Trophoblast cell (in vitro differentiated cells and primary cell): Measurements from ENCODE around the gene ZNF618.

Experiments used
- DNase-seq, 2 donors: peaks; one replicate each; pipeline ENCODE4 v3.0.0-alpha.2; 2016
- H2AFZ ChIP-seq: 2 replicates; pipeline ENCODE4 v1.6.1; 2013; ENCODE audit warnings: low read length, moderate library complexity, mild to moderate bottlenecking; ENCODE audit not compliant: insufficient read depth, poor library complexity
- H2AK5ac ChIP-seq: 2 replicates; pipeline ENCODE4 v1.6.1; 2013; ENCODE audit warnings: mild to moderate bottlenecking, low read length
- H2BK120ac ChIP-seq: 2 replicates; pipeline ENCODE4 v1.6.1; 2013; ENCODE audit warnings: low read length, mild to moderate bottlenecking, moderate library complexity; ENCODE audit not compliant: insufficient read depth, poor library complexity
- H2BK12ac ChIP-seq: 2 replicates; pipeline ENCODE4 v1.6.1; 2013; ENCODE audit warnings: mild to moderate bottlenecking, low read length, moderate library complexity
- H2BK5ac ChIP-seq: 2 replicates; pipeline ENCODE4 v1.6.1; 2013; ENCODE audit warnings: low read length, low read depth, moderate library complexity, mild to moderate bottlenecking; ENCODE audit not compliant: poor library complexity
- H3K14ac ChIP-seq: 2 replicates; pipeline ENCODE4 v1.6.1; 2013; ENCODE audit warnings: mild to moderate bottlenecking, low read length
- H3K18ac ChIP-seq: 2 replicates; pipeline ENCODE4 v1.6.1; 2013; ENCODE audit warnings: mild to moderate bottlenecking, low read length
- H3K23ac ChIP-seq: 2 replicates; pipeline ENCODE4 v1.6.1; 2013; ENCODE audit warnings: low read length
- H3K27ac ChIP-seq: 2 replicates; pipeline ENCODE4 v1.5.1; 2013; ENCODE audit warnings: low read depth, mild to moderate bottlenecking, inconsistent platforms, low read length, moderate library complexity
- H3K27me3 ChIP-seq: 2 replicates; pipeline ENCODE4 v1.6.1; 2013; ENCODE audit warnings: inconsistent platforms, mild to moderate bottlenecking, low read length, moderate library complexity; ENCODE audit not compliant: insufficient read depth
- H3K36me3 ChIP-seq, 2 experiments: 1 replicate in 1 of 2; 2 replicates in 1 of 2; pipeline ENCODE4 v1.6.1; 2013; ENCODE audit warnings: low read length in 2 of 2, mild to moderate bottlenecking in 2 of 2, moderate library complexity in 1 of 2; ENCODE audit not compliant: insufficient read depth in 2 of 2, control insufficient read depth in 1 of 2
- H3K4ac ChIP-seq: 2 replicates; pipeline ENCODE4 v1.6.1; 2013; ENCODE audit warnings: low read depth, mild to moderate bottlenecking, low read length, moderate library complexity
- H3K4me1 ChIP-seq, 2 experiments: 1 replicate in 1 of 2; 2 replicates in 1 of 2; pipeline ENCODE4 v1.6.1; 2013; ENCODE audit warnings: low read length in 2 of 2, mild to moderate bottlenecking in 2 of 2, moderate library complexity in 1 of 2; ENCODE audit not compliant: insufficient read depth in 2 of 2, control insufficient read depth in 1 of 2
- H3K4me2 ChIP-seq: 2 replicates; pipeline ENCODE4 v1.6.1; 2013; ENCODE audit warnings: inconsistent platforms, mild to moderate bottlenecking, low read length, moderate library complexity
- H3K4me3 ChIP-seq: 2 replicates; pipeline ENCODE4 v1.5.1; 2013; ENCODE audit warnings: mild to moderate bottlenecking, low read depth, low read length, inconsistent platforms
- H3K79me1 ChIP-seq: one replicate; pipeline ENCODE4 v1.6.1; 2013; ENCODE audit warnings: low read length
- H3K79me2 ChIP-seq: 2 replicates; pipeline ENCODE4 v1.6.1; 2013; ENCODE audit warnings: low read length, mild to moderate bottlenecking; ENCODE audit not compliant: control insufficient read depth, insufficient read depth, poor library complexity
- H3K9ac ChIP-seq: 2 replicates; pipeline ENCODE4 v1.6.1; 2013; ENCODE audit warnings: mild to moderate bottlenecking, low read length
- H3K9me3 ChIP-seq: 2 replicates; pipeline ENCODE4 v1.6.1; 2013; ENCODE audit warnings: low read depth, mild to moderate bottlenecking, control low read depth, inconsistent platforms, low read length; ENCODE audit not compliant: insufficient read depth
- H4K12ac ChIP-seq: 2 replicates; pipeline ENCODE4 v1.6.1; 2013; ENCODE audit warnings: low read depth, mild to moderate bottlenecking, low read length, moderate library complexity
- H4K8ac ChIP-seq: 2 replicates; pipeline ENCODE4 v1.6.1; 2013; ENCODE audit warnings: low read depth, mild to moderate bottlenecking, low read length, moderate library complexity
- H4K91ac ChIP-seq: one replicate; pipeline ENCODE4 v1.6.1; 2013; ENCODE audit warnings: low read depth, mild to moderate bottlenecking, low read length, moderate library complexity
- WGBS: extraction: QIAGEN DNeasy Blood & Tissue Kit; methylation state at CpG from one replicate; pipeline ENCODE4 v1.1.7; 2013; ENCODE audit warnings: missing lambda C conversion rate; ENCODE audit not compliant: insufficient read length, insufficient coverage; ENCODE audit errors: extremely low coverage; 5-methylcytosine and 5-hydroxymethylcytosine counted together

The ZNF618 gene

DNA sequence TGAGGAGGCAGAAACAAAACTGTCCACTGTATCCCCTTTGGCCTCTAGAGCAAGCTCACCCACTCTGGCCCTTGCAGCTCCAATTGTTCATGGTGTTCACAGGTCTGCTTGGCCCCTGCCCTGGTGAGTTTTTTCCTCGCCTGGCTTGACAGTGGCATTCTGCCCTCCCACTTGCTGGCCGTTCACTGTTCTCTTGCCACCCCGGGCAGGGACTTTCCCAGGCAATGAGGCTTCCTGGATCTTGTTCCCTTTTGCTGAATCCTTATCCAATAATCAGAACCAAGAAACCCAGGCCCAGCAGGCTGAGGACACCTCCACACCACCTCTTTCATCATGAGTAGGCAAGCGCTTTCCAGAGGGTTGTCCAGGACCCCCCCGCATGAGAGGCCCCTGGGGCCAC is 31.2 kb downstream of the ZNF618 start:
- H2BK12ac ChIP-seq, result no peak overlapping the region
- no CpG with 5 or more reads among the region's 5 CpGs for WGBS
- H3K36me3 ChIP-seq, result no peaks in the 10 kb centered on the region
- H3K9ac ChIP-seq, result no peak overlapping the region
- no peak overlapping the region for H2BK120ac ChIP-seq
- no peak overlapping the region for H3K18ac ChIP-seq
- H3K23ac ChIP-seq, result no peak overlapping the region
- no peaks in the 10 kb centered on the region for H3K4me1 ChIP-seq
- no peak overlapping the region for H3K4me3 ChIP-seq
- H3K79me2 ChIP-seq, result no peaks in the 10 kb centered on the region
- H2AK5ac ChIP-seq, result no peak overlapping the region
- H3K27me3 ChIP-seq, result no peaks in the 10 kb centered on the region
- H3K14ac ChIP-seq, result no peak overlapping the region
- H4K8ac ChIP-seq, result no peak overlapping the region
- H2AFZ ChIP-seq, result no peak overlapping the region
- DNase-seq, result no peak
- H4K91ac ChIP-seq, result no peak overlapping the region
- no peak overlapping the region for H4K12ac ChIP-seq
- no peaks in the 10 kb centered on the region for H3K79me1 ChIP-seq
- H3K4me2 ChIP-seq, result no peak overlapping the region
- H2BK5ac ChIP-seq, result no peak overlapping the region
- no peak overlapping the region for H3K4ac ChIP-seq
- H3K27ac ChIP-seq, result no peak overlapping the region
- no peaks in the 10 kb centered on the region for H3K9me3 ChIP-seq

DNA sequence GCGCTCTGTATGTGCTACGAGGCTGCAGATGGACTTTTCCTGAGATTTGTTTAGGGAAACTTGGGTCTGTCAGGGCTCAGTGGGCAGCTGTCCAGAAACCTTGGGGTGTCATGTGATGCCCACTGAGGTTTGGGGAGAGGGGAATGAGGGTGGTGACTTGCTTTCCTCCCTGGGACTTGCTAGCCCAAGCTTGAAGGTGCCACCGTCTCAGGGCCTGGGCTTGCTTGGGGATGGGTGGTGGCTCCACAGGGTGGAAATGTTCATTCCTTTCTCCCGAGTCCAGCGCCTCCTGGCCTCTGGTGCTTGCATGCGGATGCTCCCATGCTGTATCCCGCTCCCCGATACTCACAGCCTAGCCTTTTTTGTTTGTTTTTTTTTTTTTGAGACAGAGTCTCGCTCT is 33.3 kb downstream of the ZNF618 start:
- Histone ChIP-seq H3K9me3 (no peaks in the 10 kb centered on the region), H3K4me1 (no peaks in the 10 kb centered on the region), H3K23ac (no peak overlapping the region), H3K27me3 (no peaks in the 10 kb centered on the region), H4K91ac (no peak overlapping the region), H3K9ac (no peak overlapping the region), H3K79me2 (no peaks in the 10 kb centered on the region), H3K4me3 (no peak overlapping the region), H4K8ac (no peak overlapping the region), H2BK12ac (no peak overlapping the region), H3K18ac (no peak overlapping the region), H3K14ac (no peak overlapping the region), H3K27ac (no peak overlapping the region), H4K12ac (no peak overlapping the region), H3K4ac (no peak overlapping the region), H3K4me2 (no peak overlapping the region), H2BK120ac (no peak overlapping the region), H3K36me3 (no peaks in the 10 kb centered on the region), H2AK5ac (no peak overlapping the region), H2AFZ (no peak overlapping the region), H2BK5ac (no peak overlapping the region), H3K79me1 (no peaks in the 10 kb centered on the region)
- DNase-seq, result no peak
- WGBS, result no CpG with 5 or more reads among the region's 9 CpGs

DNA sequence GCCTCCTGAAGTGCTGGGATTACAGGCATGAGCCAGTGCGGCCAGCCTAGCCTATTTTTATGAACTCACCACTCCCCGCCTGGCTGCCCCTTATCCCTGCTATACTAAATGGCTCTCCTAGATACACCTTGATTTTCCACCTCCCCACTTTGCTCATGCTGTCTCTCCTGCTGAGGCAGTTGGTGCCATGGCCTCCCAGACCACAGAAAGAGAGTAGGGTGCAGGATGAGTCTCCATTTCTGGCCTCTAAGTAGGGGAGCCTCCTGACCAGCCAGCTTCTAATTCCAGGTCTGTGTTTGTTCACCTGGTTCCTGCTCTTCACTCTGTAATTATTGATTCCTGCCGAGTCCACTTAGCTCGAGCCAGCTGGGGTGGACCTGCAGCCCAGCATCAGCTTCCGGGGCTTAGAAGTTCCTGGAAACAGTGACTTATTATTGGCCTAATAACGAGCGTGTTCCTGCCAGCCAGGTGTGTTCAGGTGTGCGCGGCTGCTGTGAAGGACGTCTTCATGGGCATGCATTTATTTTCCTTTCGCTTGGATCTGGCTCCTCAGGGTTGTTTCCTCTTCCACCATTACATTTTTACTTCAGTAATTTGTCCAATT is 34.0 kb downstream of the ZNF618 start:
- Histone ChIP-seq H3K79me1 (no peaks in the 10 kb centered on the region), H3K23ac (no peak overlapping the region), H2AFZ (no peak overlapping the region), H3K27ac (no peak overlapping the region), H4K12ac (no peak overlapping the region), H3K18ac (no peak overlapping the region), H3K4me2 (no peak overlapping the region), H3K4me1 (no peaks in the 10 kb centered on the region), H2BK12ac (no peak overlapping the region), H3K9me3 (no peaks in the 10 kb centered on the region), H3K36me3 (no peaks in the 10 kb centered on the region), H2BK120ac (no peak overlapping the region), H2AK5ac (no peak overlapping the region), H4K91ac (no peak overlapping the region), H3K14ac (no peak overlapping the region), H3K4me3 (no peak overlapping the region), H4K8ac (no peak overlapping the region), H2BK5ac (no peak overlapping the region), H3K9ac (no peak overlapping the region), H3K4ac (no peak overlapping the region), H3K27me3 (no peaks in the 10 kb centered on the region), H3K79me2 (no peaks in the 10 kb centered on the region)
- DNase-seq, result no peak
- no CpG with 5 or more reads among the region's 11 CpGs for WGBS

- no peak overlapping the region for H3K27ac ChIP-seq
- H3K9ac ChIP-seq, result no peak overlapping the region
- H2BK120ac ChIP-seq, result no peak overlapping the region
- no peaks in the 10 kb centered on the region for H3K27me3 ChIP-seq
- no CpG with 5 or more reads among the region's 6 CpGs for WGBS
- H3K36me3 ChIP-seq, result no peaks in the 10 kb centered on the region
- H3K4me3 ChIP-seq, result no peak overlapping the region
- H3K4me1 ChIP-seq, result no peaks in the 10 kb centered on the region
- no peak overlapping the region for H4K91ac ChIP-seq
- H2AK5ac ChIP-seq, result no peak overlapping the region
- H3K14ac ChIP-seq, result no peak overlapping the region
- H2BK12ac ChIP-seq, result no peak overlapping the region
- no peak overlapping the region for H2AFZ ChIP-seq
- H3K9me3 ChIP-seq, result no peaks in the 10 kb centered on the region
- H3K4me2 ChIP-seq, result no peak overlapping the region
- H3K4ac ChIP-seq, result no peak overlapping the region
- H4K12ac ChIP-seq, result no peak overlapping the region
- H3K23ac ChIP-seq, result no peak overlapping the region
- H3K18ac ChIP-seq, result no peak overlapping the region
- no peak overlapping the region for H4K8ac ChIP-seq
- no peak overlapping the region for H2BK5ac ChIP-seq
- no peak for DNase-seq
- H3K79me1 ChIP-seq, result no peaks in the 10 kb centered on the region
- no peaks in the 10 kb centered on the region for H3K79me2 ChIP-seq
Observed at GRCh38 chr9:113911850-113912557, 35.9 kb downstream of the ZNF618 start.
